ENCODE measurements around the gene IRF2BPL. TPM values are rescaled to one million over a fixed set of nuclear protein-coding genes. Genes with fewer than 3 reads are reported as not detected.

IRF2BPL gene
- total and polyA plus RNA-seq, 9 of the 15 experiments (the other 6 are each of a cell fraction or from before 2014, with no cell fraction given) = 0.52 to 21.6 (median 2.5) TPM

GRCh38 chr14:77040059-77040740 lies 11.7 kb upstream of the IRF2BPL start (continued):
- TF ChIP-seq REST (IDR thresholded peaks at IDR 0.05; ENCODE audit: borderline replicate concordance) (no peak), REST (CRISPR knock-in tag; IDR thresholded peaks at IDR 0.05; ENCODE audit: low read depth) (no peak), ARID4B (CRISPR knock-in tag; IDR thresholded peaks at IDR 0.05) (0 out of 2 replicates have a peak, but pooled peaks have one; percentile 23), ATF4 (CRISPR knock-in tag; IDR thresholded peaks at IDR 0.05) (no peak), ZBTB26 (CRISPR knock-in tag; IDR thresholded peaks at IDR 0.05) (no peak), PHF20 (IDR thresholded peaks at IDR 0.05; ENCODE audit: partially characterized antibody) (no peak)
- TF ChIP-seq, protein P1, sequence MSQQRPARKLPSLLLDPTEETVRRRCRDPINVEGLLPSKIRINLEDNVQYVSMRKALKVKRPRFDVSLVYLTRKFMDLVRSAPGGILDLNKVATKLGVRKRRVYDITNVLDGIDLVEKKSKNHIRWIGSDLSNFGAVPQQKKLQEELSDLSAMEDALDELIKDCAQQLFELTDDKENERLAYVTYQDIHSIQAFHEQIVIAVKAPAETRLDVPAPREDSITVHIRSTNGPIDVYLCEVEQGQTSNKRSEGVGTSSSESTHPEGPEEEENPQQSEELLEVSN (IDR thresholded peaks at IDR 0.05; ENCODE audit: borderline replicate concordance in 1 of 2, extremely low read depth in 1 of 2, insufficient read depth in 1 of 2, insufficient read length in 1 of 2, low read depth in 1 of 2, low read length in 1 of 2, poor library complexity in 1 of 2, severe bottlenecking in 1 of 2) = no peak
- TF ChIP-seq, protein P2, sequence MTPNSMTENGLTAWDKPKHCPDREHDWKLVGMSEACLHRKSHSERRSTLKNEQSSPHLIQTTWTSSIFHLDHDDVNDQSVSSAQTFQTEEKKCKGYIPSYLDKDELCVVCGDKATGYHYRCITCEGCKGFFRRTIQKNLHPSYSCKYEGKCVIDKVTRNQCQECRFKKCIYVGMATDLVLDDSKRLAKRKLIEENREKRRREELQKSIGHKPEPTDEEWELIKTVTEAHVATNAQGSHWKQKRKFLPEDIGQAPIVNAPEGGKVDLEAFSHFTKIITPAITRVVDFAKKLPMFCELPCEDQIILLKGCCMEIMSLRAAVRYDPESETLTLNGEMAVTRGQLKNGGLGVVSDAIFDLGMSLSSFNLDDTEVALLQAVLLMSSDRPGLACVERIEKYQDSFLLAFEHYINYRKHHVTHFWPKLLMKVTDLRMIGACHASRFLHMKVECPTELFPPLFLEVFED (CRISPR knock-in tag; conservative IDR thresholded peaks at IDR 0.05) = no peak

All from K562 (cell line).